SK-N-SH treated with all-trans-retinoic acid at 6 μM for 48 hours (cell line): ENCODE data around the gene TTC16.

Experiments
- CREB5 ChIP-seq: fragments of 250-450 bp; sonication (Bioruptor Pico); IDR thresholded peaks from 2 replicates; pipeline ENCODE4 v1.5.1; 2020; ENCODE audit warnings: low read depth, mild to moderate bottlenecking, moderate library complexity
- CSDC2 ChIP-seq: fragments of 250-450 bp; sonication (Bioruptor Pico); IDR thresholded peaks from 2 replicates; pipeline ENCODE4 v1.5.0; 2020; ENCODE audit warnings: mild to moderate bottlenecking, moderate library complexity
- CSRNP3 ChIP-seq: fragments of 250-450 bp; sonication (Bioruptor Pico); IDR thresholded peaks from 2 replicates; pipeline ENCODE4 v1.5.1; 2021; ENCODE audit warnings: mild to moderate bottlenecking, moderate library complexity
- PATZ1 ChIP-seq: fragments of 250-450 bp; sonication (Bioruptor Pico); IDR thresholded peaks from 2 replicates; pipeline ENCODE4 v1.8.0; 2020; ENCODE audit warnings: mild to moderate bottlenecking, moderate library complexity, borderline replicate concordance
- RARB ChIP-seq: fragments of 250-450 bp; sonication (Bioruptor Pico); IDR thresholded peaks from 2 replicates; pipeline ENCODE4 v1.8.0; 2021; ENCODE audit warnings: mild to moderate bottlenecking, moderate library complexity
- TOX ChIP-seq: fragments of 250-450 bp; sonication (Bioruptor Pico); IDR thresholded peaks from 2 replicates; pipeline ENCODE4 v1.8.0; 2021; ENCODE audit warnings: mild to moderate bottlenecking, moderate library complexity, borderline replicate concordance
- ZFP3 ChIP-seq: fragments of 250-450 bp; sonication (Bioruptor Pico); IDR thresholded peaks from 2 replicates; pipeline ENCODE4 v1.5.0; 2020; ENCODE audit warnings: mild to moderate bottlenecking, moderate library complexity
- ZFP30 ChIP-seq: fragments of 450-650 bp; formaldehyde crosslinking; IDR thresholded peaks from 2 replicates; pipeline ENCODE4 v1.5.0; 2022; ENCODE audit warnings: mild to moderate bottlenecking, moderate library complexity
- ZNF565 ChIP-seq: fragments of 450-650 bp; formaldehyde crosslinking; conservative IDR thresholded peaks from 2 replicates; pipeline ENCODE4 v1.5.0; 2020; ENCODE audit warnings: low read depth, mild to moderate bottlenecking, moderate library complexity
- ZNF70 ChIP-seq: fragments of 450-650 bp; formaldehyde crosslinking; IDR thresholded peaks from 2 replicates; pipeline ENCODE4 v1.5.0; 2020; ENCODE audit warnings: mild to moderate bottlenecking, moderate library complexity

GRCh38 chr9:127732444-127732843 is 16.6 kb downstream of the TTC16 start:
- TF ChIP-seq ZFP30 (CRISPR knock-in tag) (no peak), ZFP3 (CRISPR knock-in tag) (no peak), CREB5 (CRISPR knock-in tag) (no peak), PATZ1 (CRISPR knock-in tag) (no peak), RARB (CRISPR knock-in tag) (no peak), ZNF70 (no peak), ZNF565 (CRISPR knock-in tag) (no peak), TOX (no peak), CSRNP3 (CRISPR knock-in tag) (no peak), CSDC2 (no peak)
